ENCODE measurements around the gene CASKIN1. TPM values are rescaled to one million over a fixed set of nuclear protein-coding genes. Genes with fewer than 3 reads are reported as not detected.
"Not testable (repeated sequence)": the region's sequence is repeated elsewhere in the genome, so short reads cannot be mapped to it uniquely, and the experiment has no call there.

CASKIN1 gene, protein sequence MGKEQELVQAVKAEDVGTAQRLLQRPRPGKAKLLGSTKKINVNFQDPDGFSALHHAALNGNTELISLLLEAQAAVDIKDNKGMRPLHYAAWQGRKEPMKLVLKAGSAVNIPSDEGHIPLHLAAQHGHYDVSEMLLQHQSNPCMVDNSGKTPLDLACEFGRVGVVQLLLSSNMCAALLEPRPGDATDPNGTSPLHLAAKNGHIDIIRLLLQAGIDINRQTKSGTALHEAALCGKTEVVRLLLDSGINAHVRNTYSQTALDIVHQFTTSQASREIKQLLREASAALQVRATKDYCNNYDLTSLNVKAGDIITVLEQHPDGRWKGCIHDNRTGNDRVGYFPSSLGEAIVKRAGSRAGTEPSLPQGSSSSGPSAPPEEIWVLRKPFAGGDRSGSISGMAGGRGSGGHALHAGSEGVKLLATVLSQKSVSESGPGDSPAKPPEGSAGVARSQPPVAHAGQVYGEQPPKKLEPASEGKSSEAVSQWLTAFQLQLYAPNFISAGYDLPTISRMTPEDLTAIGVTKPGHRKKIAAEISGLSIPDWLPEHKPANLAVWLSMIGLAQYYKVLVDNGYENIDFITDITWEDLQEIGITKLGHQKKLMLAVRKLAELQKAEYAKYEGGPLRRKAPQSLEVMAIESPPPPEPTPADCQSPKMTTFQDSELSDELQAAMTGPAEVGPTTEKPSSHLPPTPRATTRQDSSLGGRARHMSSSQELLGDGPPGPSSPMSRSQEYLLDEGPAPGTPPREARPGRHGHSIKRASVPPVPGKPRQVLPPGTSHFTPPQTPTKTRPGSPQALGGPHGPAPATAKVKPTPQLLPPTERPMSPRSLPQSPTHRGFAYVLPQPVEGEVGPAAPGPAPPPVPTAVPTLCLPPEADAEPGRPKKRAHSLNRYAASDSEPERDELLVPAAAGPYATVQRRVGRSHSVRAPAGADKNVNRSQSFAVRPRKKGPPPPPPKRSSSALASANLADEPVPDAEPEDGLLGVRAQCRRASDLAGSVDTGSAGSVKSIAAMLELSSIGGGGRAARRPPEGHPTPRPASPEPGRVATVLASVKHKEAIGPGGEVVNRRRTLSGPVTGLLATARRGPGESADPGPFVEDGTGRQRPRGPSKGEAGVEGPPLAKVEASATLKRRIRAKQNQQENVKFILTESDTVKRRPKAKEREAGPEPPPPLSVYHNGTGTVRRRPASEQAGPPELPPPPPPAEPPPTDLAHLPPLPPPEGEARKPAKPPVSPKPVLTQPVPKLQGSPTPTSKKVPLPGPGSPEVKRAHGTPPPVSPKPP (N-terminal part only)
- under 1 TPM; 0.23 to 0.70 TPM for total RNA-seq

DNA sequence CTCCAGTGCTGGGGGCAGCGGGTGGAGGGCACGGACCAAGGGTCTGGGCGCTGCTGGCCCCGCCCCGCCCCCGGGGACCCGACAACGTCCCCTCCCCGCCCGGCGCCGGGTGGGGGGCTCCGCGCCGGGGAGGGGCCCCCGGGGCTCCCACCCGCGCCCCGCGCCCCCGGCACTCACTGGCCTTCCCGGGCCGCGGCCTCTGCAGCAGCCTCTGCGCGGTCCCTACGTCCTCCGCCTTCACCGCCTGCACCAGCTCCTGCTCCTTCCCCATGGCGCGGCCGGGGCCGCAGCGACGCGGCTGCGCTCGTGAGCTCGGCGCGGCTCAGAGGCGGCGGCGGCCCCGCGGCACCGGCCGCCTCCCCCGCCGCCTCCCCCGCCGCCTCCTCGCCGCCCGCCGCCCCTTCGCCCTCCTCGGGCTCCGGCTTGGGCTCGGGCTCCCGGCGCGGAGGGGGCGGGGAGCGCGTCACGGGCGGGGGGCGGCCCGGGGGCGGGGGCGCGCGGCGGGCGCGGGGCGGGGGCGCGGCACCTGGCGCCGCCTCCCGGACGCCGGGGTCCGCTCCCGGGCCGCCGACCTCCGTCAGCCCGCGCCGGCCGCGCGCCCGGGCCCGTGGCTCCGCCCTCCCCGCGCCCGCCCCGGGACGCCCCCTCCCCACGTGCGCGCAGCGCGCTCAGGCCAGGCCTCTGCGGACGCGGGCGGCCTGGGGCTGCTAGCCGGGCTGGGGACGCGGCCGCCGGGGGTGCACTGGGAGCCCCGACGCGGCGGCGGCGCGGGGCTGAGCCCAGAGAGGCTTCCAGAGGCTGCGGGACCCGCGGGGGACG, at the start of gene CASKIN1:
Gene CASKIN1, minus strand, starts transcription at position 444 of the 819 bp plus-strand sequence. Its CDS starts 173 bp downstream, at position 271.
- ChIA-PET CTCF (no interaction called here), POLR2A (no interaction called here)

DNA sequence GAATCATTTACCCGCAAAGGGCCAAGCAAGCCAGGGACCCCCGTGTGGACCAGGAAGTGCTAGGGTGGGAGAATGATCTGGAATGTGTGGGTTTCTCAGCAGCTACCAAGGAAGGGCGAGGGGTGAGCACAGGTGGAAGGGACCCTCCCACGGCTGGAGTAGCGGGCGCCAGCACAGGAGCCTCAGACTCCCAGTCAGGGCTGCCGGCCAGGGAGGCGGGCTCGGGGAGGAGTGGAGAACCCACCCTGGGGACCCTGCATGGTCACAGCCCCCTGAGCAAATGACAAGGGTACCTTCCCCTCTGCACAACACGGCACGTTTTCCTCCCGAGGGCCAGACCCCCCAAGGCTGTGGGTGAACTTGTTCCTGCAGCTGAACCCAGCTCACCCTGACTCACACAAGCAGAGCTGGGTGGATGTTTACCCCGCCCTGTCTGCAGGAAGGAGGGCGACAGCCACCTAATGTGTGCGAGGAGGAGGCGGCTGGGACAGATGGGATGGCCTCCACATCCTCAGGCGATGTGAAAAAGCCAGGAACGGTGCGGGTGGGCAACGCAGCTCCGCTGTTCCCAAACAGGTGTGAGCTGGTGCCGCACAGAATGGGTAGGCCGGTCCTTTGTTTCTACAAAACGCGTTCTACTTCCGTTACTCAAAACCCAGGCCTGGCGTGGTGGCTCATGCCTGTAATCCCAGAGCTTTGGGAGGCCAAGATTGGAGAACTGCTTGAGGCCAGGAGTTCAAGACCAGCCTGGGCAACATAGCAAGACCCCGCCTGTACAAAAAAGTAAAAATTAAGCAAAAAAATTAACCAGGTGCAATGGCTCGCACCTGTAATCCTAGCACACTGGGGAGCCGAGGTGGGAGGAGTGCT, 48.8 kb upstream of the CASKIN1 start:
- ChIA-PET POLR2A (no interaction called here), CTCF (no interaction called here)

DNA sequence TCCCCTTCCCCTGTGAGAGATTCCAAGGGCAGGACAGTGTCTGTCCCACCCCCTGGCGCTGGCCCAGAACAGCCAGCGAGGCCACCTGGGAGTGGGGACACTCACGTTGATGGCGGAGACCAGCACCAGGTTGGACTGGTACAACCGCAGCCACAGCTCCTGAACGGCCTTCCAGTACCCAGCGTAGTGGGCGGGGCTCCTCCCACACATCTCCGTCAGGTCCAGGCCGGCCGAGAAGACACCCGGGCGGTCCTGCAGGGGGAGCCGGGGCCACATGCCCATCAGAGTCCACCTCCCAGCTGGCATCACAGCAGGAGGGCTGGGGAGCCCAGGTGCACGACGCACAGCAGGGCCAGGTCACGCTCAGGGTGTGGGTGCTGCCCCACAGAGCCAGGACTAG, 47.9 kb upstream of the CASKIN1 start:
- CTCF ChIA-PET, result no interaction called here
- POLR2A ChIA-PET, result no interaction called here

DNA sequence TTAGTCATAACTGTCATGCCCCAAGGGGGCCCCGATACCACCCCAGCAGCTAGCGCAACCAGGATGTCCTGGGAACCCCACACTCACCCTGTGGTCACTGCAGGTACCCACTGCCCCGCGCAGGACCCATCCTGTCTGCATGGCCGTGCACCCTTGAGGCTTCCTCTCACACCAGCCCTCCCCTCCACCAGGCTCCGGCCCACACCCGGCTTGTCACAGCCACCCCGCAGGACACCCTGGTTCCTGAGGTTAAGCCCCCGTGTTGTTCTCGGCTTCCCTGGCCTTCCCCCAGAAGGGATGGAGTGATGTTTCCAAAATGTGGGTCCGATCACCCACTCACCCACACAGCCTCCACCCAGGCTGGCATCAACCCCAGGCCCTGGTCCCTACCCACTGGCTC, 47.4 kb upstream of the CASKIN1 start:
- ChIA-PET POLR2A (no interaction called here), CTCF (interaction anchor here (1.5 kb wide), 1 partner anchor 21 kb away, joined by 3 read pairs; no protein-coding TSS in a partner anchor)

DNA sequence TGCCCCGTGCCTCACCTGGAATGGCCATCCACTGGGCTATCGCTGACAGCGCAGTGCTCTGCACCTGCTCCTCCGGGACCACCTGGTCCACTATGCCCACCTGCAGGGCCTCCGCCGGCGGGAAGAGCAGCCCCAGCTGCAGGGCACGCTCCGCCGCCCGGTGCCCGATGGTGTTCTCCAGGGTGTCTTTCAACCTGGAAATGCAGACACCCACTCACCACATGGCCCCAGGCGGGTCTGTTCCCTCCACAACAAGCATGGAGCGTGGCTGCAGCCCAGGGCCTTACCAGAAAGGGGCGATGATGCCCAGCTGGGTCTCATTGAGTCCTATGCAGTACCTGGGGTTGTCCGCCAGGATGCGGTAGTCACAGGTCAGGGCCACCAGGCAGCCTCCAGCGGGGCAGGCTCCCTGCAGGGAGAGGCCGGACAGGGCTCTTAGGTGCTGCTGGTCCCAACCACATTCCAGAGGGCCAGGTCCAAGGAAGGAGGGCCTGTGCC, 46.7 kb upstream of the CASKIN1 start:
- ChIA-PET CTCF (interaction anchor here (1.5 kb wide), 1 partner anchor 21 kb away, joined by 3 read pairs; no protein-coding TSS in a partner anchor), POLR2A (no interaction called here)

DNA sequence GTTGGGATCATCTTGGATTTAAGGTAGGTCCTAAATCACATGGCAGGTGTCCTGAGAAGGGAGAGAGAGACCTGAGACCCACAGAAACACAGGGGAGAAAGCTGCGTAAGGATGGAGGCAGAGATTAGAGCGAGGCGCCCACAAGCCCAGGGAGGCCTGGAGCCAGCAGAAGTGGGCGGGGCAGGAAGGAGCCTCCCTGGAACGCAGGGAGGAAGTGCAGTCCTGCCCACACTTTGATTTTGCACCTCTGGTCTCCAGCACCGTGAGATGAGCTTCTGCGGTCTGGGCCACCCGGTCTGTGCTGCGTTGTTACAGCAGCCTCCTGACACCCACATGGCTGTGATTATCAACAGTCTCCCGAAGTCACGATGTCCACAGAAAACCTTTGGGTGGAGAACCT, 46.2 kb upstream of the CASKIN1 start:
- ChIA-PET POLR2A (no interaction called here), CTCF (interaction anchor here (1.5 kb wide), 1 partner anchor 20 kb away, joined by 3 read pairs; no protein-coding TSS in a partner anchor)

DNA sequence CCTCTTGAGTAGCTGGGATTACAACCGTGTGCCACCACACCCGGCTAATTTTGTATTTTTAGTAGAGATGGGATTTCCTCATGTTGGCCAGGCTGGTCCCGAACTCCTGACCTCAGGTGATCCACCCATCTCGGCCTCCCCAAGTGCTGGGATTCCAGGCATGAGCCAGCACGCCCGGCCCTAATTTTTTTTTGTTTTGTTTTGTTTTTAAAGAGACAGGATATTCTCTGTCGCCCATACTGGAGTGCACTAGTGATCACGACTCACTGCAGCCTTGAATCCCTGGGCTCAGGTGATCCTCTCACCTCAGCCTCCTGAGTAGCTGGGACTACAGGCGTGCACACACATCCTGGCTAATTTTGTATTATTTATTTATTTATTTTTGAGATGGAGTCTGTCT, 43.9 kb upstream of the CASKIN1 start:
- CTCF ChIA-PET, result interaction anchor here (0.8 kb wide), 1 partner anchor 16 kb away, joined by 3 read pairs; no protein-coding TSS in a partner anchor
- POLR2A ChIA-PET, result not testable (repeated sequence)

DNA sequence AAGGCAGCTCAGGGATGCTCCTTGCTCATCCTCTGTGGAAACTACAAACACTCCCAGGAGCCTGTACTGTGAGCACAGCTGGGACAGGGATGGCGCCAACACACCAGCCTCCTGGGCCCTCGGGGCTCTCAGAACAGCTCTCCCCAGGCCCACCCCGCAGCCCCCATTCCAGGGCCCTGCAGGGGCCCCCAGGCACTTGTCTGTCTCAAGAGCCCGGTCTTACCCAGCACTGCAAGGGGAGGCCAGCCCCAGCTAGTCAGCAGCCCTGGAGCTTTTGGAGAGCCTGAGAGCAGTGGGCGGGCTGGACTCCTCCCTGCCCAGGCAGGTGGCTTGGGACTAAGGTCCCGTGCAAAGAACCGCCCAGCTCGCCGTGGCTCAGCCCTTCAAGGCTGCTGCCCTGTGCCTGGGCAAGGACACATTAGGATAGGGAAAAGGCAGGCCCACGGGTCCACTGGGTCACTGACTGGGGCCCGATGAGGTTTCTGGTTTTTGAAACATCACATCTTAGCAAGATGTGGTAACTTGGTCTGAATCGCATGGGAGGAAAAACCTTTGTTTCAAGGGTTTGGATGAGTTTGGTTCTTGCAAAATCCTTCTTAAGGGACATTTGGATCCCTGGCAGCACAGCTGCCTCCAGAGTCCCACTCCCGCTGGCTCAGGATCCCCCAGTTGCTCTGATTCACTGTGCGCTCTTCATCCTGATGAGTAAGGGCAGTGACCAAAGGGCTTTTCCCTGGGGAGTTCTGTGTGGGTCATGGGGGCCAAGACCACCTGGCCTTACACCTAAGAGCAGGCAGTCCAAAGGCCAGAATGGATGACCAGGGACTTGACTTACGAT, 42.7 kb upstream of the CASKIN1 start:
- CTCF ChIA-PET, result interaction anchor here (2.3 kb wide), 1 partner anchor 13 kb away, joined by 7 read pairs; the partner anchor contains the start of gene ECI1
- POLR2A ChIA-PET, result no interaction called here

DNA sequence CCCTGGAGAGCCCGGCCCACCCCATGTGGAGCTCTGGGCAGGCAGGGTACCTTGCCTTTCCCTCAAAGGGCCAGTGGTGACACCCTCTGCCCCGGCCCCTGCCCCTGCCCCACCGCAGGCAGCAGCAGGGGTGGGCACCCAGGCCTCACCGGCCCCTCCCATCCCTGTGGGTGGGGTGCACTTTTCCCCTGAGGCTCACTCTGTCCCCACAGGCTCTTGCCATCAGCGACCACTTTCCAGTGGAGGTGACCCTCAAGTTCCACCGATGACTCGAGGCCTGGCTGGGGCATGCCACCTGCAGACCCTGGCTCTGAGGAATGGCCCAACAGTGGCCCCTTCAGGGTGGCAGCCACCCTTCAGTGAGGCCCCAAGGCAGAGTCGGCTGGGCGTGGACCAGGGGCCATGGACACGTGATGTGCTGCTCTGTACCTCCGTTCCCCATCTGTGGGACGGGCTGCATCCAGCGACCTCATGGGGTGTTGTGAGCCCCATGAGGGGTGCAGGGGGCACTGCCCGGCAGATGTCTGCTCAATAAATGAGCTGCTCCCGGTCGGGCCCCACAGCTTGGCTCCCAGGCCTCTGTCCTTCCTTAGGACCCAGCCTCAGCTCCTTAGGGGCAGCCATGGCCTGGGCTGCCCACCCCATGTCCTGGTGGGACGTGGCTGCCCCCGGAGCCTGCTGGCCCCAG, 41.9 kb upstream of the CASKIN1 start:
- POLR2A ChIA-PET, result no interaction called here
- CTCF ChIA-PET, result interaction anchor here (2.3 kb wide), 1 partner anchor 14 kb away, joined by 7 read pairs; the partner anchor contains the start of gene ECI1

DNA sequence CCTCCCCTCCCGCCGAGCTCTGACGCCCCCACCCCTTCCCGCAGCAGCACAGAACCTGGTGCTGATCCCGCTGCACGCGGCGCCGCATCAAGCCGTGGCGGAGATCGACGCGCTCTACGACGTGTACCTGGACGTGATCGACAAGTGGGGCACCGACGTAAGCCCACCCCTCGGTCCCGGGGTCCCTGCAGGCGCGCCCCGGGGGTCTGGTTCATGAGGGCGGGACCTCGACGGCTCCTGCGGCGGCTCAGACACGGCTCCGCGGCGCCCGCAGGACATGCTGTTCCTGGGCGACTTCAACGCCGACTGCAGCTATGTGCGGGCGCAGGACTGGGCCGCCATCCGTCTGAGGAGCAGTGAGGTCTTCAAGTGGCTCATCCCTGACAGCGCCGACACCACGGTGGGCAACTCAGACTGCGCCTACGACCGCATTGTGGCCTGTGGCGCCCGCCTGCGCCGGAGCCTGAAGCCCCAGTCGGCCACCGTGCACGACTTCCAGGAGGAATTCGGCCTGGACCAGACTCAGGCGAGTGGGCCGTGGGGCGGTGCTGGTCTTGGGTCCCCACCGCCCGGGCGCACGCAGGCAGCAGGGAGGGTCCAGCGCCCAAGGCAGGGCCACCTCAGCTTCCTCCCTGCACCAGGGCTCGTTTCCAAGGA, 41.2 kb upstream of the CASKIN1 start:
- ChIA-PET POLR2A (no interaction called here), CTCF (interaction anchor here (2.3 kb wide), 1 partner anchor 14 kb away, joined by 7 read pairs; the partner anchor contains the start of gene ECI1)

DNA sequence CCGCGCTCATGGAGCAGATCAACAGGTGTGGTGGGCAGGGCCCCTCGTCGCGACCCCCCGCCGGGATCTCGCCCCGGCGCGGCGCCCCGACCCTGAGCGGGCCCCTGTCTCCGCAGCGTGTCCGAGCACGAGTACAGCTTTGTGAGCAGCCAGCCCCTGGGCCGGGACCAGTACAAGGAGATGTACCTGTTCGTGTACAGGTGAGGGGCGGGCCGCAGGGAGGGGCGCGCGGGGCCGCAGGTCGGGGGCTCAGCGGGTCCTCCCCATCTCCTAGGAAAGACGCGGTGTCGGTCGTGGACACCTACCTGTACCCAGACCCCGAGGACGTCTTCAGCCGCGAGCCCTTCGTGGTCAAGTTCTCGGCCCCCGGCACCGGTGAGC, 40.7 kb upstream of the CASKIN1 start:
- ChIA-PET CTCF (no interaction called here), POLR2A (interaction anchor here (1.2 kb wide), 1 partner anchor 14 kb away, joined by 3 read pairs; the partner anchor contains the start of gene ECI1)

DNA sequence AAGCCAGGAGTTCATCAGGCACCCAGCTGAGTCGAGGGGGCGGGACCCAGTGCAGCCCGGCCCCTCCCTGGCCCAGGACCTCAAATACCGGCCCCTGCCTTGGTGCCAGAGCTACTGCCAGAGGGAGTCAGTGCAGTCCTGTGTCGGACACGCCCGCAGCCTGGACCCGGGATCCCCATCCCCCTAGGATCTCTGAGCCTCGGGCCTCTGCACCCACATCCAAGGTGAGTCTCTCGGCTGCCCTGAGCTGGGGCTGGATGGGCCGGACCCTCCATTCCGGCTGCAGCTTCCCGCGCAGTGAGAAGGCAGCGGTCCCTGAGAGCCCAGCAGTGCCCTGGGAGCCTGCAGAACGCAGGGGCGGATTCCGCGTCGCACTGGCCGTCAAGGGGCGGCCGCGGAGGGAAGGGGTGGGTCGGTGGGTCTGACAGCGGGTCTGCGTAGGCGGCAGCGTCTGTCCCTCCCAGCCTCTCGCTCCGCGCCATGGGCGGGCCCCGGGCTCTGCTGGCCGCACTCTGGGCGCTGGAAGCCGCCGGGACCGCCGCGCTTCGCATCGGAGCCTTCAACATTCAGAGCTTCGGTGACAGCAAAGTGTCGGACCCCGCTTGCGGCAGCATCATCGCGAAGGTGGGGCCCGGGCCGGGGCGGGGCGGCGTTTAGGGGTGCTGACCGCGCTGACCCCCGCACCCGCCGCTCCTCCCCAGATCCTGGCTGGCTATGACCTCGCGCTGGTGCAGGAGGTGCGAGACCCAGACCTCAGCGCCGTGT, 40.1 kb upstream of the CASKIN1 start, which contains the start of gene DNASE1L2:
Gene DNASE1L2, plus strand, starts transcription at position 108 of the 765 bp plus-strand sequence. Its CDS starts 373 bp downstream, at position 481.
- ChIA-PET CTCF (no interaction called here), POLR2A (interaction anchor here (1.2 kb wide), 1 partner anchor 15 kb away, joined by 3 read pairs; the partner anchor contains the start of gene ECI1)

DNA sequence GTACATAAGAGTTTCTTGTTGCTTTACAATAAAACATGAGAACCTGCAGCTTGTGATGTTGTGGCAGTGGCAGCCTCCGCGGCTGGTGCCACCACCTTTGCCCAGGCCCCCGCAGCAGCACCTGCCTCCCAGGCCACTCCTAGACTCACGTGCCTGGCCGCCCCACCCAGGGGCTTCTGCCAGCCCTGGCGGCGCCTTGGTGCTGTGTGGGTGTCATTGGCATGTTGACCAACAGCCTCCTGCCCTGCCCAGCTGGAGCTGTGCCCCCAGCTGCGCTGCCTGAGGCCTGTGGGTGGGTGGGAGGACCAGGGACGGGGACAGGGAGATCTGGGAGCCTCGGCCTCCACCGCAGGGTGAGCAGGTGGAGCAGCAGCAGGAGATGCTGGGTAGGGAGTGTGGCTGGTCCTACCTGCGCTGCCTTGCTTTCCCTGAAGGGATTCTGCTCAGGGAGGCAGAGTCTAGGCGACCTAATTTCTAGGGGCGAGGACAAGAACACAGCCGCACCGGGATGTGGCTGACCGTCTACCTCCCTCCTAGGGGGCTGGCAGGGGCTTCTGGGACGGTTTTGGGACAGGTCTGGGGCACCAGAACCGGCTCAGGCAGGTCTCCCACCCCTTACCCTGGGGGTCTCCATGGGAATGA, 39.4 kb upstream of the CASKIN1 start:
- CTCF ChIA-PET, result no interaction called here
- POLR2A ChIA-PET, result interaction anchor here (0.6 to 1.2 kb wide), 2 partner anchors 16 to 17 kb away, joined by 3 to 7 read pairs; partner anchors contain the start of gene ECI1

DNA sequence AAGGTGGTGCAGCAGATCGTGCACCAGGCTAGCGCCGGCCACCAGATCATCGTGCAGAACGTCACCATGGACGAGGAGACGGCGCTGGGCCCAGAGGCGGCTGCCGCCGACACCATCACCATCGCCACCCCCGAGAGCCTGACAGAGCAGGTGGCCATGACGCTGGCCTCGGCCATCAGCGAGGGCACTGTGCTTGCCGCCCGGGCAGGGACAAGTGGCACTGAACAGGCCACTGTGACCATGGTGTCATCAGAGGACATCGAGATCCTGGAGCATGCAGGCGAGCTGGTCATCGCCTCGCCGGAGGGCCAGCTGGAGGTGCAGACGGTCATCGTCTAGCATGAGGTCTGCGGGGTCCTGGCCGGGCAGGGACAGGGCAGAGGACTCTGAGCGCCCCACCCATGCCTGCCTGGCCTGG, 38.8 kb upstream of the CASKIN1 start:
- ChIA-PET CTCF (no interaction called here), POLR2A (interaction anchor here (0.6 kb wide), 1 partner anchor 17 kb away, joined by 7 read pairs; no protein-coding TSS in a partner anchor)
